ENCODE results near the gene SEMA5B.

GRCh38 chr3:123072152-123072551 lies 44.6 kb upstream of the SEMA5B start:
- no peak for TF ChIP-seq CTCF (optimal IDR thresholded peaks at IDR 0.05 in 1 of 3, IDR thresholded peaks at IDR 0.05 in 1 of 3, conservative IDR thresholded peaks at IDR 0.05 in 1 of 3; ENCODE audit: extremely low read depth in 1 of 3, insufficient read depth in 2 of 3, low read length in 3 of 3)
- TF ChIP-seq EZH2 (IDR thresholded peaks at IDR 0.05; ENCODE audit: low read length): no peak
